ENCODE data around the gene PRKG1. TPM values are rescaled to one million over a fixed set of nuclear protein-coding genes. Genes with fewer than 3 reads are reported as not detected.

The PRKG1 gene
- total and polyA plus RNA-seq, 7 donors, result 4.5 to 49.0 (median 31.7) TPM

- no peak for DNase-seq
- H3K27ac ChIP-seq, result no peak overlapping the region
- H3K9me3 ChIP-seq, result no peaks in the 10 kb centered on the region
- intact Hi-C loops (cut with DNase I), result no loop called here
- no peaks in the 10 kb centered on the region for H3K36me3 ChIP-seq (ENCODE audit: insufficient read depth in 1 of 2, low read depth in 1 of 2)
- peaks cover 3% of the 10 kb centered on the region for H3K4me1 ChIP-seq
- no peak for ATAC-seq
- no peak overlapping the region for H3K4me3 ChIP-seq
- no peaks in the 10 kb centered on the region for H3K27me3 ChIP-seq (ENCODE audit: insufficient read depth in 3 of 3, low read length in 2 of 3)
- TF ChIP-seq, protein P1, sequence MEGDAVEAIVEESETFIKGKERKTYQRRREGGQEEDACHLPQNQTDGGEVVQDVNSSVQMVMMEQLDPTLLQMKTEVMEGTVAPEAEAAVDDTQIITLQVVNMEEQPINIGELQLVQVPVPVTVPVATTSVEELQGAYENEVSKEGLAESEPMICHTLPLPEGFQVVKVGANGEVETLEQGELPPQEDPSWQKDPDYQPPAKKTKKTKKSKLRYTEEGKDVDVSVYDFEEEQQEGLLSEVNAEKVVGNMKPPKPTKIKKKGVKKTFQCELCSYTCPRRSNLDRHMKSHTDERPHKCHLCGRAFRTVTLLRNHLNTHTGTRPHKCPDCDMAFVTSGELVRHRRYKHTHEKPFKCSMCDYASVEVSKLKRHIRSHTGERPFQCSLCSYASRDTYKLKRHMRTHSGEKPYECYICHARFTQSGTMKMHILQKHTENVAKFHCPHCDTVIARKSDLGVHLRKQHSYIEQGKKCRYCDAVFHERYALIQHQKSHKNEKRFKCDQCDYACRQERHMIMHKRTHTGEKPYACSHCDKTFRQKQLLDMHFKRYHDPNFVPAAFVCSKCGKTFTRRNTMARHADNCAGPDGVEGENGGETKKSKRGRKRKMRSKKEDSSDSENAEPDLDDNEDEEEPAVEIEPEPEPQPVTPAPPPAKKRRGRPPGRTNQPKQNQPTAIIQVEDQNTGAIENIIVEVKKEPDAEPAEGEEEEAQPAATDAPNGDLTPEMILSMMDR (IDR thresholded peaks at IDR 0.05), result no peak
Measured at GRCh38 chr10:51718804-51719291, 644.6 kb downstream of the PRKG1 start.

GRCh38 chr10:51724038-51724437, 649.8 kb downstream of the PRKG1 start:
- 28 to 41% (median 33%) methylated on average over 1 of the region's 1 CpG for WGBS, 3 donors
- no peaks in the 10 kb centered on the region for H3K9me3 ChIP-seq
- no peaks in the 10 kb centered on the region for H3K36me3 ChIP-seq (ENCODE audit: insufficient read depth in 1 of 2, low read depth in 1 of 2)
- peak overlapping the region; percentile 49 for H3K27ac ChIP-seq
- no peaks in the 10 kb centered on the region for H3K27me3 ChIP-seq (ENCODE audit: insufficient read depth in 3 of 3, low read length in 2 of 3)
- ATAC-seq, result peak in 3 of 4 donors; percentile 73 to 89 (median 85)
- peaks cover 7% of the 10 kb centered on the region for H3K4me1 ChIP-seq
- intact Hi-C loops (cut with DNase I), result loop anchor here in 1 of 2 donors (10.0 kb wide), 1 partner anchor 131 kb away; no protein-coding TSS in a partner anchor
- DNase-seq, result no peak
- TF ChIP-seq, protein P1 (IDR thresholded peaks at IDR 0.05), result no peak
- no peak overlapping the region for H3K4me3 ChIP-seq

- DNase-seq (no peak), ATAC-seq (no peak)
- no peaks in the 10 kb centered on the region for H3K9me3 ChIP-seq
- no peaks in the 10 kb centered on the region for H3K36me3 ChIP-seq (ENCODE audit: insufficient read depth in 1 of 2, low read depth in 1 of 2)
- no peak overlapping the region for H3K27ac ChIP-seq
- H3K4me1 ChIP-seq, result no peaks in the 10 kb centered on the region
- H3K4me3 ChIP-seq, result no peak overlapping the region
- H3K27me3 ChIP-seq (ENCODE audit: insufficient read depth in 3 of 3, low read length in 2 of 3), result no peaks in the 10 kb centered on the region
- TF ChIP-seq, protein P1 (IDR thresholded peaks at IDR 0.05), result no peak
- 90 to 94% (median 92%) methylated on average over 7 of the region's 7 CpGs for WGBS, 3 donors
- intact Hi-C loops (cut with DNase I), result loop anchor here in 1 of 2 donors (10.0 kb wide), 1 partner anchor 125 kb away; no protein-coding TSS in a partner anchor
Measured at GRCh38 chr10:51729822-51730555, 655.7 kb downstream of the PRKG1 start.

GRCh38 chr10:51733057-51733456, 658.8 kb downstream of the PRKG1 start:
- Histone ChIP-seq H3K27me3 (ENCODE audit: insufficient read depth in 3 of 3, low read length in 2 of 3) (no peaks in the 10 kb centered on the region), H3K36me3 (ENCODE audit: insufficient read depth in 1 of 2, low read depth in 1 of 2) (no peaks in the 10 kb centered on the region), H3K9me3 (no peaks in the 10 kb centered on the region), H3K4me3 (no peak overlapping the region), H3K27ac (no peak overlapping the region), H3K4me1 (no peaks in the 10 kb centered on the region)
- intact Hi-C loops (cut with DNase I), result no loop called here
- 78 to 83% (median 79%) methylated on average over 1 of the region's 1 CpG for WGBS, 3 donors
- TF ChIP-seq, protein P1 (IDR thresholded peaks at IDR 0.05), result no peak
- no peak for ATAC-seq
- DNase-seq, result no peak
